Measurements from ENCODE around the gene UTP25. TPM values are rescaled to one million over a fixed set of nuclear protein-coding genes. Genes with fewer than 3 reads are reported as not detected.
A peak's percentile ranks its signal among the peaks of the same experiment; 100 is the strongest.

Gene UTP25
- total RNA-seq, 1 experiment from 2014 or later: 14.3 TPM

DNA sequence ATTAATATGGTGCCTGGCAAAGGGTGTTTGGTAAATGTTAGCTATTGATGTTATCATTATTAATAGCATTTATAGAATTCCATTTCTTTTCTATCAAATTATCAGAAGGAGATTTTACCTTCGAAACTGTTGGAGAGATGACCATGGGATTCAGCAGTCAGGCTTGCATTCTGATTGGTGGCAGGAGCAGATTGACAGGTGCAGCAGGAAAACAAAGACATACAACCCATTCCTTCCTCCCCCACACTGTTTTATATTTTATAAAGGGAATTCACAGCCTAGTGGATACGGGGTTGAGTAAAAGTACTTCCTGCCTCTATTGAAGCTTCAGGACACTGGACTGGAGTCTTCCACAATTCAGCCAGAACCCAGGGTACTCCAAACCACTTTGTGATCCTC, 55.2 kb downstream of the UTP25 start:
- no peak for TF ChIP-seq EZH2phosphoT487 (IDR thresholded peaks at IDR 0.05; ENCODE audit: borderline replicate concordance, low read length)
- no peak for TF ChIP-seq EZH2 (IDR thresholded peaks at IDR 0.05; ENCODE audit: low read length, unreplicated experiment)
- TF ChIP-seq CTCF (conservative IDR thresholded peaks at IDR 0.05; ENCODE audit: low read depth, low read length): no peak
- no peaks in the 10 kb centered on the region for H3K9me2 ChIP-seq (replicated peaks; ENCODE audit: low read length)
- ChIA-PET POLR2A (ENCODE audit: unreplicated experiment) (no interaction called here), CTCF (no interaction called here)
- no peaks in the 10 kb centered on the region for H3K27me3 ChIP-seq (ENCODE audit: low read length)
- intact Hi-C loops (cut with micrococcal nuclease): no loop called here
- H3K36me3 ChIP-seq (ENCODE audit: low read depth, low read length): no peaks in the 10 kb centered on the region
- no peak overlapping the region for H3K27ac ChIP-seq (ENCODE audit: low read length)
- BruUV-seq (replicated peaks): no TSS peak
- H3F3A ChIP-seq (ENCODE audit: low read length, unreplicated experiment): no peaks in the 10 kb centered on the region
- no peak overlapping the region for H3K4me3 ChIP-seq (ENCODE audit: low read length)
- no peaks in the 10 kb centered on the region for H4K20me1 ChIP-seq (ENCODE audit: low read length)
- no peak for DNase-seq
- no peak overlapping the region for H3K4me2 ChIP-seq (ENCODE audit: low read length)
- H3K9me3 ChIP-seq (ENCODE audit: low read length): no peaks in the 10 kb centered on the region
- H3K9ac ChIP-seq (ENCODE audit: low read length): no peak overlapping the region
- no peaks in the 10 kb centered on the region for H3K79me2 ChIP-seq (ENCODE audit: low read length)
- H2AFZ ChIP-seq (ENCODE audit: low read length): no peak overlapping the region
- ATAC-seq: no peak
- peaks cover 45% of the 10 kb centered on the region for H3K4me1 ChIP-seq (ENCODE audit: insufficient read depth, low read length)

DNA sequence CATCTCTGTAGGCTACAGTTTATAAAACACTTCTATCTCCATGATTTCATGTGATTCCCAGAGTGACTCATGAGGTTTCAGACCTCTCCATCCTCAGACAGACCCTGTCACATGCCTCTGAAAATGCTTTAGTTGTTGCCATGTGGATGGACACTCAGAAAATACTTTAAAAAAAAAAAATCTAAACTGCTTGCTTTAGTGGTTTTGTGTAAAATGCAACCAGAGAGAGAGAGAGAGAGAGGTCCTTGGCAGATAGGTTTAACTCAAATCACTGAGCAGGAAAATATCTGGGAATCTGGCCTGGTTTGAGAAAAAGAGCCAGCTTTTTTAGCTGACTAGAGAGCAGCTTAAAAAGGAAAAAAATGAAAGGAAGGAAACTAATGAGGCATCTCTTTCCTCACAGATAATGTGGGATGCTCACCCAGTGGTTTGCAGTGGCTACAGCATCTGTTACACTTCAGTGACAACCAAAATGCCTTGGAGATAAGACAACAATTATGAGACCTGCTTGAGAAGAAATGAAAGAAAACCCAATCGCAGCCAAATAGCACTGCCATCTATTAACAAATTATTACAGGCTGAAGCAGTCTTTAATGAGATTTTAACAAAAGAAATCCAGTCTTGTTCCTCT, 55.7 kb downstream of the UTP25 start:
- no peaks in the 10 kb centered on the region for H3K36me3 ChIP-seq (ENCODE audit: low read depth, low read length)
- H3K79me2 ChIP-seq (ENCODE audit: low read length): no peaks in the 10 kb centered on the region
- peak overlapping the region; percentile 74 for H3K27ac ChIP-seq (ENCODE audit: low read length)
- peaks cover 45% of the 10 kb centered on the region for H3K4me1 ChIP-seq (ENCODE audit: insufficient read depth, low read length)
- H3K4me3 ChIP-seq (ENCODE audit: low read length): no peak overlapping the region
- no peaks in the 10 kb centered on the region for H3K9me3 ChIP-seq (ENCODE audit: low read length)
- ATAC-seq (no peak), DNase-seq (peak; percentile 6)
- ChIA-PET POLR2A (ENCODE audit: unreplicated experiment) (no interaction called here), CTCF (no interaction called here)
- H4K20me1 ChIP-seq (ENCODE audit: low read length): no peaks in the 10 kb centered on the region
- no peaks in the 10 kb centered on the region for H3K27me3 ChIP-seq (ENCODE audit: low read length)
- no peaks in the 10 kb centered on the region for H3K9me2 ChIP-seq (replicated peaks; ENCODE audit: low read length)
- no TSS peak for BruUV-seq (replicated peaks)
- peak overlapping the region; percentile 8; the same call in 1 of the 2 replicates for H2AFZ ChIP-seq (ENCODE audit: low read length)
- no peak overlapping the region for H3K4me2 ChIP-seq (ENCODE audit: low read length)
- H3F3A ChIP-seq (ENCODE audit: low read length, unreplicated experiment): no peaks in the 10 kb centered on the region
- no peak overlapping the region; the same call in 1 of the 2 replicates for H3K9ac ChIP-seq (ENCODE audit: low read length)
- TF ChIP-seq EZH2 (IDR thresholded peaks at IDR 0.05; ENCODE audit: low read length, unreplicated experiment): no peak
- TF ChIP-seq CTCF (conservative IDR thresholded peaks at IDR 0.05; ENCODE audit: low read depth, low read length): no peak
- TF ChIP-seq EZH2phosphoT487 (IDR thresholded peaks at IDR 0.05; ENCODE audit: borderline replicate concordance, low read length): no peak
- intact Hi-C loops (cut with micrococcal nuclease): no loop called here

DNA sequence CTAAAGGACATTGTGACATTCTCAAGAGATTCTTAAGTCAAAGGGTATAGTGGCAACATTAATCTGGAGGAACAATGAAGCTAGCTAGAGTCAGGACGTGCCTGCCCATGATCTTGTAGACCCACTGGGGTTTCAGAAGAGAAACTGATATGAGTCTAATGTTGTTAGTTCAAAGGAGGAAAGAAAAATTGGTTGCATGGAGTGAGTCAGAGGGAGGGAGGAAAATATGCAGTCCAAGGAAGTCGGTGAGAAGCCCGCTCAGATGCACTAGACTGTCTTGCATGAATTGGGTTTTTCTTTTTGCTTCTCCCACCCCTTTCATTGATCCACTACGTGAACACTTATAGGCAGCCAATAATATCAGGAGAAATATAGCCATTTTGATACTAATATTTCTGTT, 56.5 kb downstream of the UTP25 start:
- DNase-seq (peak; percentile 40), ATAC-seq (peak; percentile 5; the same call in 1 of the 2 replicates)
- BruUV-seq (replicated peaks): TSS peak; percentile 53
- Histone ChIP-seq H3K9me3 (ENCODE audit: low read length) (no peaks in the 10 kb centered on the region), H3K27me3 (ENCODE audit: low read length) (no peaks in the 10 kb centered on the region), H2AFZ (ENCODE audit: low read length) (peak overlapping the region; percentile 3; the same call in 1 of the 2 replicates), H3K36me3 (ENCODE audit: low read depth, low read length) (no peaks in the 10 kb centered on the region), H3K27ac (ENCODE audit: low read length) (peak overlapping the region; percentile 74), H3K4me3 (ENCODE audit: low read length) (no peak overlapping the region), H3F3A (ENCODE audit: low read length, unreplicated experiment) (no peaks in the 10 kb centered on the region), H3K9ac (ENCODE audit: low read length) (peak overlapping the region; percentile 38), H3K79me2 (ENCODE audit: low read length) (no peaks in the 10 kb centered on the region), H3K4me2 (ENCODE audit: low read length) (peak overlapping the region; percentile 66), H4K20me1 (ENCODE audit: low read length) (no peaks in the 10 kb centered on the region), H3K9me2 (replicated peaks; ENCODE audit: low read length) (no peaks in the 10 kb centered on the region), H3K4me1 (ENCODE audit: insufficient read depth, low read length) (peaks cover 41% of the 10 kb centered on the region)
- POLR2A ChIA-PET (ENCODE audit: unreplicated experiment): no interaction called here
- CTCF ChIA-PET: interaction anchor here (1.0 kb wide), 1 partner anchor 8 kb away, joined by 3 read pairs; no protein-coding TSS in a partner anchor
- intact Hi-C loops (cut with micrococcal nuclease): no loop called here
- TF ChIP-seq EZH2 (IDR thresholded peaks at IDR 0.05; ENCODE audit: low read length, unreplicated experiment) (no peak), EZH2phosphoT487 (IDR thresholded peaks at IDR 0.05; ENCODE audit: borderline replicate concordance, low read length) (no peak), CTCF (conservative IDR thresholded peaks at IDR 0.05; ENCODE audit: low read depth, low read length) (no peak)
